Spleen (tissue), 11 donors: ENCODE data around the gene WDR74. TPM values are rescaled to one million over a fixed set of nuclear protein-coding genes. Genes with fewer than 3 reads are reported as not detected.

ENCODE experiments used
- DNase-seq: peaks from one replicate; pipeline ENCODE4 v3.0.0-alpha.2; 2020
- H3K27ac ChIP-seq, 8 donors: fragments of 200-600 bp; sonication (generic) in 7 of 8; 1 replicate in 4 of 8; 2 replicates in 4 of 8; pipeline versions ENCODE4 v1.5.0 to v1.8.0; 2016 to 2021; ENCODE audit warnings: inconsistent platforms in 4 of 8, mild to moderate bottlenecking in 4 of 8, moderate library complexity in 1 of 8
- H3K27me3 ChIP-seq, 7 donors: fragments of 200-600 bp; sonication (generic) in 6 of 7; replicated peaks in 1 of 7; 1 replicate in 4 of 7; 2 replicates in 3 of 7; pipeline versions ENCODE4 v1.5.0 to v1.8.0; 2016 to 2021; ENCODE audit warnings: inconsistent platforms in 3 of 7, mild to moderate bottlenecking in 1 of 7
- H3K36me3 ChIP-seq, 6 donors: fragments of 200-600 bp; sonication (generic) in 5 of 6; 1 replicate in 4 of 6; 2 replicates in 2 of 6; pipeline versions ENCODE4 v1.5.0 to v1.8.0; 2016 to 2021; ENCODE audit warnings: inconsistent platforms in 2 of 6
- H3K4me1 ChIP-seq, 6 donors: fragments of 200-600 bp; sonication (generic) in 5 of 6; 1 replicate in 3 of 6; 2 replicates in 3 of 6; pipeline versions ENCODE4 v1.5.0 to v1.8.0; 2016 to 2021; ENCODE audit warnings: inconsistent platforms in 3 of 6
- H3K4me3 ChIP-seq, 8 donors: fragments of 200-600 bp; sonication (generic) in 7 of 8; 1 replicate in 4 of 8; 2 replicates in 4 of 8; pipeline versions ENCODE4 v1.5.0 to v1.8.0; 2016 to 2021; ENCODE audit warnings: inconsistent platforms in 4 of 8, mild to moderate bottlenecking in 4 of 8, moderate library complexity in 2 of 8
- H3K9me3 ChIP-seq, 8 donors: fragments of 200-600 bp; sonication (generic) in 7 of 8; 1 replicate in 4 of 8; 2 replicates in 4 of 8; pipeline versions ENCODE4 v1.5.0 to v1.8.0; 2016 to 2021; ENCODE audit warnings: inconsistent platforms in 4 of 8
- CTCF ChIP-seq, 11 experiments: fragments of 200-600 bp in 7 of 11; fragments of 450-650 bp in 4 of 11; sonication (generic) in 4 of 11; IDR thresholded peaks in 8 of 11; conservative IDR thresholded peaks in 3 of 11; 1 replicate in 7 of 11; 2 replicates in 4 of 11; pipeline versions ENCODE4 v1.4.0 to v1.8.0; 2016 to 2021; ENCODE audit warnings: antibody characterized with exemption in 11 of 11, inconsistent platforms in 4 of 11, mild to moderate bottlenecking in 1 of 11
- POLR2A ChIP-seq, 3 donors: fragments of 450-650 bp; IDR thresholded peaks; one replicate each; pipeline ENCODE4 v1.5.1; 2017; ENCODE audit warnings: antibody characterized with exemption in 3 of 3, mild to moderate bottlenecking in 1 of 3
- POLR2AphosphoS5 ChIP-seq, 3 donors: sonication (generic); formaldehyde crosslinking; IDR thresholded peaks; one replicate each; pipeline ENCODE4 v1.5.1; 2017; ENCODE audit warnings: antibody characterized with exemption in 3 of 3
- WGBS, 5 donors: extraction: QIAGEN DNeasy Blood & Tissue Kit in 3 of 5; methylation state at CpG; one replicate each; pipeline versions ENCODE4 v1.1.5 to v1.1.7; 2013 to 2018; 5-methylcytosine and 5-hydroxymethylcytosine counted together
- intact Hi-C: fragments of 100-400 bp; cut with DNase I; formaldehyde crosslinking; loops from one replicate; pipeline ENCODE4 v1.15.0; 2023; ENCODE audit warnings: low total_unique reads
- polyA plus RNA-seq, 3 donors: library from polyadenylated mRNA; stranded (reverse); fragments of 200-250 nt; gene quantifications; one replicate each; pipeline ENCODE4 v1.2.1, GENCODE V29; 2013
- total RNA-seq, 7 donors: library from RNA; depleted of rRNA in 3 of 7; stranded (reverse); fragments of >200 nt in 3 of 7; fragmentation: NEBNext Ultra II Directional in 4 of 7; extraction: Animal tissue kit (Norgen Biotek cat#: 25700) in 4 of 7; gene quantifications; one replicate each; pipeline versions ENCODE4 v1.1.0 to v1.2.1, GENCODE V29; 2016 to 2021
- donor health status: healthy with polysubstance abuse.
- donor health status: DM: no; HTN: no; CAD: no; lungs with moderate emphysema.
- donor health status: DM: no; HTN: no; CAD: no.
- donor health status: Bipolar disorder and iron deficiency.
- donor health status: healthy.
- donor health status: DM: no; HTN: no; CAD: no.
- donor health status: DM: yes; HTN: yes; CAD: no.

The WDR74 gene
- total and polyA plus RNA-seq, 10 donors: 29.0 to 66.2 (median 50.1) TPM

- TF ChIP-seq POLR2AphosphoS5 (IDR thresholded peaks at IDR 0.05) (no peak), POLR2A (IDR thresholded peaks at IDR 0.05) (no peak), CTCF (IDR thresholded peaks at IDR 0.05 in 8 of 11, conservative IDR thresholded peaks at IDR 0.05 in 3 of 11) (no peak)
- DNase-seq: no peak
- intact Hi-C loops: no loop called here
- no peaks in the 10 kb centered on the region for H3K27me3 ChIP-seq
- peak overlapping the region in 1 of 8 donors; percentile 86 for H3K4me3 ChIP-seq
- peaks cover 13 to 65% (median 63%) of the 10 kb centered on the region in 6 donors for H3K36me3 ChIP-seq
- peaks cover 22 to 85% (median 56%) of the 10 kb centered on the region in 6 donors for H3K4me1 ChIP-seq
- 81 to 94% (median 91%) methylated on average over 3 of the region's 3 CpGs for WGBS, 5 donors
- peak overlapping the region in 4 of 8 donors; percentile 97 to 99 (median 98) for H3K27ac ChIP-seq
- no peaks in the 10 kb centered on the region for H3K9me3 ChIP-seq
Measured at GRCh38 chr11:62883673-62884072, 44.3 kb upstream of the WDR74 start.

GRCh38 chr11:62882788-62883501, 43.6 kb upstream of the WDR74 start:
- intact Hi-C loops: no loop called here

GRCh38 chr11:62882431-62882749, 43.0 kb upstream of the WDR74 start:
- no peak for DNase-seq
- intact Hi-C loops: no loop called here

More at GRCh38 chr11:62882788-62883501, 43.6 kb upstream of the WDR74 start:
- peak overlapping the region in 6 of 8 donors; percentile 97 to 100 (median 98) for H3K27ac ChIP-seq
- WGBS, 5 donors: 49 to 76% (median 62%) methylated on average over 5 of the region's 5 CpGs
- peaks cover 8 to 57% (median 56%) of the 10 kb centered on the region in 6 donors for H3K36me3 ChIP-seq
- no peaks in the 10 kb centered on the region for H3K9me3 ChIP-seq
- H3K27me3 ChIP-seq: no peaks in the 10 kb centered on the region
- peaks cover 22 to 77% (median 53%) of the 10 kb centered on the region in 6 donors for H3K4me1 ChIP-seq
- DNase-seq: no peak
- TF ChIP-seq POLR2AphosphoS5 (IDR thresholded peaks at IDR 0.05): no peak
- no peak for TF ChIP-seq CTCF (IDR thresholded peaks at IDR 0.05 in 8 of 11, conservative IDR thresholded peaks at IDR 0.05 in 3 of 11)
- TF ChIP-seq POLR2A (IDR thresholded peaks at IDR 0.05): no peak
- peak overlapping the region in 6 of 8 donors; percentile 80 to 100 (median 90) for H3K4me3 ChIP-seq

More at GRCh38 chr11:62882431-62882749, 43.0 kb upstream of the WDR74 start:
- Histone ChIP-seq H3K9me3 (no peaks in the 10 kb centered on the region), H3K4me1 (peaks cover 22 to 73% (median 53%) of the 10 kb centered on the region in 6 donors), H3K27me3 (no peaks in the 10 kb centered on the region), H3K36me3 (peaks cover 8 to 52% (median 50%) of the 10 kb centered on the region in 6 donors), H3K4me3 (peak overlapping the region; percentile 80 to 100 (median 90)), H3K27ac (peak overlapping the region in 6 of 8 donors; percentile 97 to 100 (median 98))
- TF ChIP-seq POLR2A (IDR thresholded peaks at IDR 0.05) (no peak), POLR2AphosphoS5 (IDR thresholded peaks at IDR 0.05) (no peak), CTCF (IDR thresholded peaks at IDR 0.05 in 8 of 11, conservative IDR thresholded peaks at IDR 0.05 in 3 of 11) (no peak)
- 48 to 74% (median 64%) methylated on average over 6 of the region's 6 CpGs for WGBS, 5 donors
